SK-N-SH (cell line): ENCODE data around the gene DNASE1L3. TPM values are rescaled to one million over a fixed set of nuclear protein-coding genes. Genes with fewer than 3 reads are reported as not detected.

Source experiments
- CTCF ChIA-PET: fragments of 300-600, 350-600 bp; formaldehyde crosslinking; extraction: SDS; loops from one replicate; lab custom pipeline; 2021; lab: Yijun Ruan, JAX
- POLR2A ChIA-PET: fragments of 350-600 bp; sonication (Branson Sonifier 250); formaldehyde crosslinking; extraction: SDS; loops from one replicate; lab custom pipeline; 2020; ENCODE audit warnings: antibody characterized with exemption, inconsistent platforms; lab: Yijun Ruan, JAX
- DNase-seq: peaks from one replicate; pipeline ENCODE4 v3.0.0; 2012
- H2AFZ ChIP-seq: fragments of 200-600 bp; sonication (generic); 2 replicates; pipeline ENCODE4 v1.8.1; 2016; ENCODE audit warnings: antibody characterized with exemption, mild to moderate bottlenecking, low read depth
- H3F3A ChIP-seq: fragments of 200-600 bp; sonication (generic); replicated peaks from 2 replicates; pipeline ENCODE3; 2016; ENCODE audit warnings: antibody characterized with exemption, mild to moderate bottlenecking; ENCODE audit not compliant: insufficient read depth
- H3K27ac ChIP-seq, 2 experiments: fragments of 200-500 bp in 1 of 2; fragments of 200-600 bp in 1 of 2; sonication (Bioruptor generic) in 1 of 2; sonication (generic), shearing (Covaris generic) in 1 of 2; 2 replicates each; pipeline versions ENCODE4 v1.5.1 to v1.6.1; 2014 to 2016; ENCODE audit warnings: low read depth in 2 of 2, inconsistent platforms in 1 of 2, low read length in 1 of 2, mild to moderate bottlenecking in 1 of 2, mixed read lengths in 1 of 2
- H3K27me3 ChIP-seq: fragments of 200-600 bp; sonication (generic), shearing (Covaris generic); 2 replicates; pipeline ENCODE4 v1.6.1; 2016; ENCODE audit warnings: mixed run types; ENCODE audit not compliant: insufficient read depth
- H3K36me3 ChIP-seq, 2 experiments: fragments of 200-500 bp in 1 of 2; fragments of 200-600 bp in 1 of 2; sonication (Bioruptor generic) in 1 of 2; sonication (generic) in 1 of 2; replicated peaks in 1 of 2; 2 replicates each; pipeline versions ENCODE3 to v1.5.1; 2014 to 2016; ENCODE audit warnings: low read length in 1 of 2, mild to moderate bottlenecking in 1 of 2; ENCODE audit not compliant: insufficient read depth in 2 of 2, control insufficient read depth in 1 of 2
- H3K4me1 ChIP-seq, 2 experiments: fragments of 200-500 bp in 1 of 2; fragments of 200-600 bp in 1 of 2; sonication (Bioruptor generic) in 1 of 2; sonication (generic), shearing (Covaris generic) in 1 of 2; 2 replicates each; pipeline versions ENCODE4 v1.5.1 to v1.6.1; 2014 to 2016; ENCODE audit warnings: low read depth in 1 of 2, low read length in 1 of 2, mixed run types in 1 of 2; ENCODE audit not compliant: insufficient read depth in 2 of 2, control insufficient read depth in 1 of 2
- H3K4me2 ChIP-seq: fragments of 200-600 bp; sonication (generic), shearing (Covaris generic); 2 replicates; pipeline ENCODE4 v1.6.1; 2017; ENCODE audit warnings: mixed run types
- H3K4me3 ChIP-seq, 2 experiments: fragments of 200-500 bp in 1 of 2; fragments of 200-600 bp in 1 of 2; sonication (Bioruptor generic) in 1 of 2; sonication (generic), shearing (Covaris generic) in 1 of 2; 2 replicates each; pipeline versions ENCODE4 v1.5.1 to v1.8.1; 2014 to 2016; ENCODE audit warnings: low read depth in 2 of 2, inconsistent platforms in 1 of 2, low read length in 1 of 2, mild to moderate bottlenecking in 1 of 2, mixed read lengths in 1 of 2, moderate library complexity in 1 of 2
- H3K79me2 ChIP-seq: fragments of 200-600 bp; sonication (generic); 2 replicates; pipeline ENCODE4 v1.8.1; 2017; ENCODE audit warnings: mild to moderate bottlenecking; ENCODE audit not compliant: insufficient read depth
- H3K9ac ChIP-seq: fragments of 200-600 bp; sonication (generic); 2 replicates; pipeline ENCODE4 v1.6.1; 2017; ENCODE audit warnings: mixed run types
- H3K9me2 ChIP-seq: fragments of 200-600 bp; sonication (generic); 2 replicates; pipeline ENCODE4 v1.6.1; 2017; ENCODE audit warnings: mixed run types
- H3K9me3 ChIP-seq: fragments of 200-600 bp; sonication (generic); 2 replicates; pipeline ENCODE4 v1.6.1; 2017; ENCODE audit warnings: mixed run types, mild to moderate bottlenecking, moderate library complexity
- H4K20me1 ChIP-seq: fragments of 200-600 bp; sonication (generic); 2 replicates; pipeline ENCODE4 v1.6.1; 2017; ENCODE audit warnings: mild to moderate bottlenecking, mixed run types; ENCODE audit not compliant: insufficient read depth
- EP300 ChIP-seq, 2 experiments: IDR thresholded peaks; 2 replicates each; pipeline versions ENCODE4 v1.4.0 to v1.6.1; 2012; ENCODE audit warnings: borderline replicate concordance in 1 of 2, low read depth in 1 of 2, low read length in 1 of 2
- EZH2phosphoT487 ChIP-seq: fragments of 200-600 bp; sonication (generic); IDR thresholded peaks from 2 replicates; pipeline ENCODE4 v1.6.1; 2017; ENCODE audit warnings: low read depth, mixed run types, mild to moderate bottlenecking, antibody characterized with exemption, moderate library complexity, borderline replicate concordance
- FOXM1 ChIP-seq: IDR thresholded peaks from 2 replicates; pipeline ENCODE4 v1.4.0; 2012; ENCODE audit warnings: low read depth, mild to moderate bottlenecking
- MEF2A ChIP-seq: IDR thresholded peaks from 2 replicates; pipeline ENCODE4 v1.4.0; 2012; ENCODE audit warnings: low read depth, borderline replicate concordance
- MXI1 ChIP-seq: IDR thresholded peaks from 2 replicates; pipeline ENCODE4 v1.6.1; 2012; ENCODE audit warnings: mild to moderate bottlenecking, low read depth, low read length, improper control_type of control experiment
- NFIC ChIP-seq: IDR thresholded peaks from 2 replicates; pipeline ENCODE4 v1.4.0; 2012; ENCODE audit warnings: borderline replicate concordance
- NRF1 ChIP-seq: IDR thresholded peaks from 2 replicates; pipeline ENCODE4 v1.6.1; 2012; ENCODE audit warnings: low read depth, mild to moderate bottlenecking, low read length
- RAD21 ChIP-seq: IDR thresholded peaks from 2 replicates; pipeline ENCODE4 v1.6.1; 2012; ENCODE audit warnings: mild to moderate bottlenecking, low read length
- RCOR1 ChIP-seq: fragments of 150-350 bp; IDR thresholded peaks from 2 replicates; pipeline ENCODE4 v1.6.1; 2017; ENCODE audit warnings: antibody characterized with exemption, low read length
- RFX5 ChIP-seq: IDR thresholded peaks from 2 replicates; pipeline ENCODE4 v1.6.1; 2012; ENCODE audit warnings: mild to moderate bottlenecking, improper control_type of control experiment, low read length
- SIN3A ChIP-seq: IDR thresholded peaks from 2 replicates; pipeline ENCODE4 v1.6.1; 2012; ENCODE audit warnings: low read depth, mild to moderate bottlenecking, low read length, moderate library complexity, borderline replicate concordance
- TAF1 ChIP-seq: IDR thresholded peaks from 2 replicates; pipeline ENCODE4 v1.6.1; 2012; ENCODE audit warnings: low read depth, mild to moderate bottlenecking, low read length, moderate library complexity, borderline replicate concordance
- TCF12 ChIP-seq: IDR thresholded peaks from 2 replicates; pipeline ENCODE4 v1.4.0; 2012
- TEAD4 ChIP-seq: IDR thresholded peaks from 2 replicates; pipeline ENCODE4 v1.4.0; 2012; ENCODE audit warnings: mild to moderate bottlenecking, borderline replicate concordance; ENCODE audit not compliant: insufficient read depth
- WGBS: methylation state at CpG from one replicate; pipeline ENCODE4 v1.1.6; 2017; ENCODE audit warnings: low lambda C conversion rate; 5-methylcytosine and 5-hydroxymethylcytosine counted together
- polyA plus RNA-seq, 3 experiments: library from polyadenylated mRNA; depleted of rRNA; stranded (reverse); fragments of >200 nt; gene quantifications; 2 replicates each; pipeline ENCODE4 v1.2.3, GENCODE V29; 2012
- TF ChIP-seq, protein P1 (sequence below): IDR thresholded peaks from 2 replicates; pipeline ENCODE4 v1.6.1; 2012; ENCODE audit warnings: mild to moderate bottlenecking, low read depth, low read length, moderate library complexity
- TF ChIP-seq, protein P2 (sequence below): fragments of 150-350 bp; IDR thresholded peaks from 2 replicates; pipeline ENCODE4 v1.6.1; 2017; ENCODE audit warnings: antibody characterized with exemption, low read length, low read depth, borderline replicate concordance
- TF ChIP-seq, protein P3 (sequence below): fragments of 200-600 bp; sonication (generic); IDR thresholded peaks from 2 replicates; pipeline ENCODE4 v1.6.1; 2017; ENCODE audit warnings: antibody characterized with exemption, mild to moderate bottlenecking, moderate library complexity
- TF ChIP-seq, protein P4 (sequence below): fragments of 150-350 bp; IDR thresholded peaks from 2 replicates; pipeline ENCODE4 v1.6.1; 2016; ENCODE audit warnings: mild to moderate bottlenecking, low read depth, low read length
- TF ChIP-seq, protein P5 (sequence below): IDR thresholded peaks from 2 replicates; pipeline ENCODE4; 2012

The DNASE1L3 gene
- polyA plus RNA-seq, 1 of the 3 experiments (the other 2 are of a cell fraction), result not detected

DNA sequence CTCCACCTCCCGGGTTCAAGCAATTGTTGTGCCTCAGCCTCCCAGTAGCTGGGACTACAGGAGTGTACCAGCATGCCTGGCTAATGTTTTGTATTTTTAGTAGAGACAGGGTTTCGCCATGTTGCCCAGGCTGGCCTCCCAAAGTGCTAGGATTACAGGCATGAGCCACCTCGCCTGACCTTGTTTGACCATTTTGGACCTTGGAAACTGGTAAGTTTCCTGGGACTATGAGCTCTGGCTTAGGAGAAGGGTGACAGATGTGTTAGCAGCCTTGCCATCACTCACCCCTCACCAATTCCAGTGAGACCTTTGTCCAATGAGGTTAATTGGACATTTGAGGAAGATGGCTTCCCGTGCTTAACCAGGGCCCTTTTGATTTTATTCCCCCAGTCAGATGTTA lies 19.9 kb downstream of the DNASE1L3 start:
- Histone ChIP-seq H3F3A (no peaks in the 10 kb centered on the region), H4K20me1 (no peaks in the 10 kb centered on the region), H3K9me2 (no peaks in the 10 kb centered on the region), H3K79me2 (no peaks in the 10 kb centered on the region), H3K27me3 (no peaks in the 10 kb centered on the region), H3K27ac (no peak overlapping the region), H3K9me3 (no peaks in the 10 kb centered on the region), H3K9ac (no peak overlapping the region), H3K4me2 (no peak overlapping the region), H3K36me3 (no peaks in the 10 kb centered on the region), H3K4me1 (no peaks in the 10 kb centered on the region), H3K4me3 (no peak overlapping the region), H2AFZ (no peak overlapping the region)
- CTCF ChIA-PET, result interaction anchor here (0.6 to 8.9 kb wide), 6 partner anchors 13 to 224 kb away, joined by 3 to 63 read pairs (median 20); partner anchors contain the start of genes HTD2 and RPP14
- 91% methylated on average over 4 of the region's 4 CpGs for whole genome bisulfite sequencing
- POLR2A ChIA-PET, result no interaction called here
- no peak for DNase-seq
- TF ChIP-seq, protein P1, sequence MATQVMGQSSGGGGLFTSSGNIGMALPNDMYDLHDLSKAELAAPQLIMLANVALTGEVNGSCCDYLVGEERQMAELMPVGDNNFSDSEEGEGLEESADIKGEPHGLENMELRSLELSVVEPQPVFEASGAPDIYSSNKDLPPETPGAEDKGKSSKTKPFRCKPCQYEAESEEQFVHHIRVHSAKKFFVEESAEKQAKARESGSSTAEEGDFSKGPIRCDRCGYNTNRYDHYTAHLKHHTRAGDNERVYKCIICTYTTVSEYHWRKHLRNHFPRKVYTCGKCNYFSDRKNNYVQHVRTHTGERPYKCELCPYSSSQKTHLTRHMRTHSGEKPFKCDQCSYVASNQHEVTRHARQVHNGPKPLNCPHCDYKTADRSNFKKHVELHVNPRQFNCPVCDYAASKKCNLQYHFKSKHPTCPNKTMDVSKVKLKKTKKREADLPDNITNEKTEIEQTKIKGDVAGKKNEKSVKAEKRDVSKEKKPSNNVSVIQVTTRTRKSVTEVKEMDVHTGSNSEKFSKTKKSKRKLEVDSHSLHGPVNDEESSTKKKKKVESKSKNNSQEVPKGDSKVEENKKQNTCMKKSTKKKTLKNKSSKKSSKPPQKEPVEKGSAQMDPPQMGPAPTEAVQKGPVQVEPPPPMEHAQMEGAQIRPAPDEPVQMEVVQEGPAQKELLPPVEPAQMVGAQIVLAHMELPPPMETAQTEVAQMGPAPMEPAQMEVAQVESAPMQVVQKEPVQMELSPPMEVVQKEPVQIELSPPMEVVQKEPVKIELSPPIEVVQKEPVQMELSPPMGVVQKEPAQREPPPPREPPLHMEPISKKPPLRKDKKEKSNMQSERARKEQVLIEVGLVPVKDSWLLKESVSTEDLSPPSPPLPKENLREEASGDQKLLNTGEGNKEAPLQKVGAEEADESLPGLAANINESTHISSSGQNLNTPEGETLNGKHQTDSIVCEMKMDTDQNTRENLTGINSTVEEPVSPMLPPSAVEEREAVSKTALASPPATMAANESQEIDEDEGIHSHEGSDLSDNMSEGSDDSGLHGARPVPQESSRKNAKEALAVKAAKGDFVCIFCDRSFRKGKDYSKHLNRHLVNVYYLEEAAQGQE, result no peak
- no peak for TF ChIP-seq TCF12
- no peak for TF ChIP-seq NRF1
- no peak for TF ChIP-seq TAF1
- TF ChIP-seq, protein P2, sequence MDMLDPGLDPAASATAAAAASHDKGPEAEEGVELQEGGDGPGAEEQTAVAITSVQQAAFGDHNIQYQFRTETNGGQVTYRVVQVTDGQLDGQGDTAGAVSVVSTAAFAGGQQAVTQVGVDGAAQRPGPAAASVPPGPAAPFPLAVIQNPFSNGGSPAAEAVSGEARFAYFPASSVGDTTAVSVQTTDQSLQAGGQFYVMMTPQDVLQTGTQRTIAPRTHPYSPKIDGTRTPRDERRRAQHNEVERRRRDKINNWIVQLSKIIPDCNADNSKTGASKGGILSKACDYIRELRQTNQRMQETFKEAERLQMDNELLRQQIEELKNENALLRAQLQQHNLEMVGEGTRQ, result no peak
- no peak for TF ChIP-seq SIN3A
- no peak for TF ChIP-seq MXI1
- TF ChIP-seq, protein P3, sequence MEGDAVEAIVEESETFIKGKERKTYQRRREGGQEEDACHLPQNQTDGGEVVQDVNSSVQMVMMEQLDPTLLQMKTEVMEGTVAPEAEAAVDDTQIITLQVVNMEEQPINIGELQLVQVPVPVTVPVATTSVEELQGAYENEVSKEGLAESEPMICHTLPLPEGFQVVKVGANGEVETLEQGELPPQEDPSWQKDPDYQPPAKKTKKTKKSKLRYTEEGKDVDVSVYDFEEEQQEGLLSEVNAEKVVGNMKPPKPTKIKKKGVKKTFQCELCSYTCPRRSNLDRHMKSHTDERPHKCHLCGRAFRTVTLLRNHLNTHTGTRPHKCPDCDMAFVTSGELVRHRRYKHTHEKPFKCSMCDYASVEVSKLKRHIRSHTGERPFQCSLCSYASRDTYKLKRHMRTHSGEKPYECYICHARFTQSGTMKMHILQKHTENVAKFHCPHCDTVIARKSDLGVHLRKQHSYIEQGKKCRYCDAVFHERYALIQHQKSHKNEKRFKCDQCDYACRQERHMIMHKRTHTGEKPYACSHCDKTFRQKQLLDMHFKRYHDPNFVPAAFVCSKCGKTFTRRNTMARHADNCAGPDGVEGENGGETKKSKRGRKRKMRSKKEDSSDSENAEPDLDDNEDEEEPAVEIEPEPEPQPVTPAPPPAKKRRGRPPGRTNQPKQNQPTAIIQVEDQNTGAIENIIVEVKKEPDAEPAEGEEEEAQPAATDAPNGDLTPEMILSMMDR, result no peak
- TF ChIP-seq EP300 (IDR thresholded peaks at IDR 0.05; ENCODE audit: borderline replicate concordance in 1 of 2, low read depth in 1 of 2, low read length in 1 of 2), result no peak
- no peak for TF ChIP-seq RCOR1
- no peak for TF ChIP-seq TEAD4
- TF ChIP-seq EZH2phosphoT487, result no peak
- TF ChIP-seq MEF2A, result no peak
- TF ChIP-seq, protein P4, sequence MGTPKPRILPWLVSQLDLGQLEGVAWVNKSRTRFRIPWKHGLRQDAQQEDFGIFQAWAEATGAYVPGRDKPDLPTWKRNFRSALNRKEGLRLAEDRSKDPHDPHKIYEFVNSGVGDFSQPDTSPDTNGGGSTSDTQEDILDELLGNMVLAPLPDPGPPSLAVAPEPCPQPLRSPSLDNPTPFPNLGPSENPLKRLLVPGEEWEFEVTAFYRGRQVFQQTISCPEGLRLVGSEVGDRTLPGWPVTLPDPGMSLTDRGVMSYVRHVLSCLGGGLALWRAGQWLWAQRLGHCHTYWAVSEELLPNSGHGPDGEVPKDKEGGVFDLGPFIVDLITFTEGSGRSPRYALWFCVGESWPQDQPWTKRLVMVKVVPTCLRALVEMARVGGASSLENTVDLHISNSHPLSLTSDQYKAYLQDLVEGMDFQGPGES, result no peak
- TF ChIP-seq, protein P5, sequence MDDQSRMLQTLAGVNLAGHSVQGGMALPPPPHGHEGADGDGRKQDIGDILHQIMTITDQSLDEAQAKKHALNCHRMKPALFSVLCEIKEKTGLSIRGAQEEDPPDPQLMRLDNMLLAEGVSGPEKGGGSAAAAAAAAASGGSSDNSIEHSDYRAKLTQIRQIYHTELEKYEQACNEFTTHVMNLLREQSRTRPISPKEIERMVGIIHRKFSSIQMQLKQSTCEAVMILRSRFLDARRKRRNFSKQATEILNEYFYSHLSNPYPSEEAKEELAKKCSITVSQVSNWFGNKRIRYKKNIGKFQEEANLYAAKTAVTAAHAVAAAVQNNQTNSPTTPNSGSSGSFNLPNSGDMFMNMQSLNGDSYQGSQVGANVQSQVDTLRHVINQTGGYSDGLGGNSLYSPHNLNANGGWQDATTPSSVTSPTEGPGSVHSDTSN, result no peak
- TF ChIP-seq NFIC, result no peak
- no peak for TF ChIP-seq RAD21
- no peak for TF ChIP-seq RFX5
- TF ChIP-seq FOXM1, result no peak
